Measurements from ENCODE around the gene ERMARD.

- TF ChIP-seq POLR2A (IDR thresholded peaks at IDR 0.05; ENCODE audit: extremely low read depth, insufficient read length) = no peak
- no peak for TF ChIP-seq CTCF (IDR thresholded peaks at IDR 0.05; ENCODE audit: low read depth, low read length)
Measured at GRCh38 chr6:169779896-169780295, 28.5 kb downstream of the ERMARD start.

All from NB4 (cell line).